ENCODE data around the gene SMYD3. TPM values are rescaled to one million over a fixed set of nuclear protein-coding genes. Genes with fewer than 3 reads are reported as not detected.

Gene SMYD3
- total RNA-seq, 1 experiment from 2014 or later = 25.5 TPM

DNA sequence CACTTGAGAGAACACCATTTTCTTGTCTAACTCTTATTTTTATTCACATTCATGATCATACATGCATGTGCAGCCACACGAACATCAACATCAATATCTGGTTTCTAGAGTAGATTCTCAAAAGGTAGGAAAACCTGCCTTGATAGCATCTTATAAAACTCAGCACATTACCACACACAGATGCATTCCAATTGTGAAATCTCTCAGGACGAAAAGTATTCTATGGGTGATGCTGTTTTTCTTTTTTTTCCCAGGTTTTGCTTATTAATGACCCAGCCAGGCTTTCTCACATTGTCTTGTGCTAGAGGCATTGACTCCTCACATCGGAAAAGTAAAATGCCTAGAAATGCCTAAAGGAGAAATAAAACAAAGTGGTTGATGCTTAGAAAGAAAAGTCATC lies 789.5 kb downstream of the SMYD3 start:
- H3K4me3 Mint-ChIP-seq = no peak overlapping the region
- no peak overlapping the region for H2BK15ac ChIP-seq (ENCODE audit: low read depth, low read length)
- no peaks in the 10 kb centered on the region for H3K23me2 ChIP-seq (ENCODE audit: insufficient read length, low read depth, low read length, poor library complexity, severe bottlenecking)

More for the DNA sequence above, 789.5 kb downstream of the SMYD3 start:
- no peak overlapping the region for H2AFZ ChIP-seq (ENCODE audit: low read length)
- H3K79me1 ChIP-seq (ENCODE audit: insufficient read depth, low read depth, low read length, poor library complexity, severe bottlenecking) = no peaks in the 10 kb centered on the region
- no peak overlapping the region for H3K4ac ChIP-seq (ENCODE audit: low read depth, low read length)
- H3K14ac ChIP-seq (ENCODE audit: insufficient read depth, low read length) = no peak overlapping the region
- no CpG with 5 or more reads among the region's 3 CpGs for WGBS (ENCODE audit: extremely low coverage, insufficient read length, low lambda C conversion rate)
- H3K79me2 ChIP-seq (ENCODE audit: insufficient read depth, low read length) = no peaks in the 10 kb centered on the region
- no peaks in the 10 kb centered on the region for H3K4me1 ChIP-seq (ENCODE audit: insufficient read depth, low read length)
- Mint-ChIP-seq H3K4me1 (0 out of 4 replicates have a peak, but pooled peaks cover 0 to 2% of the 10 kb centered on the region in 2 experiments), H3K9me3 (no peaks in the 10 kb centered on the region), H3K36me3 (ENCODE audit: insufficient read depth in 1 of 3, low read depth in 3 of 3) (no peaks in the 10 kb centered on the region), H3K27ac (no peak overlapping the region), H3K27me3 (ENCODE audit: low read depth) (peaks cover 2% of the 10 kb centered on the region)
- no peaks in the 10 kb centered on the region for H4K20me1 ChIP-seq (ENCODE audit: control insufficient read depth, insufficient read depth, insufficient read length)
- H2BK120ac ChIP-seq (ENCODE audit: low read depth, low read length, poor library complexity, severe bottlenecking) = no peak overlapping the region
- no peak overlapping the region for H3T11ph ChIP-seq (ENCODE audit: low read length)
- no peak overlapping the region for H2BK20ac ChIP-seq (ENCODE audit: low read depth, low read length, poor library complexity, severe bottlenecking)
- TF ChIP-seq, protein P1, sequence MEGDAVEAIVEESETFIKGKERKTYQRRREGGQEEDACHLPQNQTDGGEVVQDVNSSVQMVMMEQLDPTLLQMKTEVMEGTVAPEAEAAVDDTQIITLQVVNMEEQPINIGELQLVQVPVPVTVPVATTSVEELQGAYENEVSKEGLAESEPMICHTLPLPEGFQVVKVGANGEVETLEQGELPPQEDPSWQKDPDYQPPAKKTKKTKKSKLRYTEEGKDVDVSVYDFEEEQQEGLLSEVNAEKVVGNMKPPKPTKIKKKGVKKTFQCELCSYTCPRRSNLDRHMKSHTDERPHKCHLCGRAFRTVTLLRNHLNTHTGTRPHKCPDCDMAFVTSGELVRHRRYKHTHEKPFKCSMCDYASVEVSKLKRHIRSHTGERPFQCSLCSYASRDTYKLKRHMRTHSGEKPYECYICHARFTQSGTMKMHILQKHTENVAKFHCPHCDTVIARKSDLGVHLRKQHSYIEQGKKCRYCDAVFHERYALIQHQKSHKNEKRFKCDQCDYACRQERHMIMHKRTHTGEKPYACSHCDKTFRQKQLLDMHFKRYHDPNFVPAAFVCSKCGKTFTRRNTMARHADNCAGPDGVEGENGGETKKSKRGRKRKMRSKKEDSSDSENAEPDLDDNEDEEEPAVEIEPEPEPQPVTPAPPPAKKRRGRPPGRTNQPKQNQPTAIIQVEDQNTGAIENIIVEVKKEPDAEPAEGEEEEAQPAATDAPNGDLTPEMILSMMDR (conservative IDR thresholded peaks at IDR 0.05) = no peak
- H3K27me3 ChIP-seq (ENCODE audit: insufficient read depth, low read length) = no peaks in the 10 kb centered on the region
- H3K9ac ChIP-seq (ENCODE audit: extremely low read depth, insufficient read length, low read length) = no peak overlapping the region
- no peak overlapping the region for H4K5ac ChIP-seq (ENCODE audit: insufficient read length, low read depth, low read length)
- H4K91ac ChIP-seq (ENCODE audit: insufficient read length, low read depth, low read length) = no peak overlapping the region
- H2BK5ac ChIP-seq (ENCODE audit: insufficient read length, low read length) = no peak overlapping the region
- H3K23ac ChIP-seq (ENCODE audit: insufficient read length, low read depth, low read length) = no peak overlapping the region
- no peak overlapping the region for H2BK12ac ChIP-seq (ENCODE audit: insufficient read length, low read depth, low read length)
- no peaks in the 10 kb centered on the region for H3K9me3 ChIP-seq (ENCODE audit: control insufficient read depth, low read depth, low read length)
- no peak overlapping the region for H3K56ac ChIP-seq (ENCODE audit: insufficient read length, low read depth, low read length)
- no peak overlapping the region for H2AK5ac ChIP-seq (ENCODE audit: insufficient read length, low read length)
- DNase-seq = no peak
- no peak overlapping the region for H4K8ac ChIP-seq (replicated peaks; ENCODE audit: insufficient read length, low read depth, low read length)
- no peak overlapping the region for H3K4me2 ChIP-seq (ENCODE audit: insufficient read depth, insufficient read length, low read length)
- H3K18ac ChIP-seq (ENCODE audit: insufficient read length, low read depth, low read length) = no peak overlapping the region
- no peak overlapping the region for H3K27ac ChIP-seq (ENCODE audit: insufficient read length, low read depth, low read length)

Measured in H9 (cell line).